SK-N-SH treated with all-trans-retinoic acid at 6 μM for 48 hours (cell line): Measurements from ENCODE around the gene ARHGEF4.

ENCODE experiments used
- GLIS3 ChIP-seq: fragments of 250-450 bp; sonication (Bioruptor Pico); IDR thresholded peaks from 2 replicates; pipeline ENCODE4 v1.5.0; 2020; ENCODE audit warnings: mild to moderate bottlenecking, moderate library complexity
- ZFP30 ChIP-seq: fragments of 450-650 bp; formaldehyde crosslinking; IDR thresholded peaks from 2 replicates; pipeline ENCODE4 v1.5.0; 2022; ENCODE audit warnings: mild to moderate bottlenecking, moderate library complexity
- TF ChIP-seq, protein P1 (sequence below): fragments of 250-450 bp; sonication (Bioruptor Pico); IDR thresholded peaks from 2 replicates; pipeline ENCODE4 v1.5.0; 2020; ENCODE audit warnings: mild to moderate bottlenecking, moderate library complexity
- TF ChIP-seq, protein P2 (sequence below): fragments of 250-450 bp; sonication (Bioruptor Pico); IDR thresholded peaks from 2 replicates; pipeline ENCODE4 v1.5.1; 2020; ENCODE audit warnings: low read depth, mild to moderate bottlenecking, moderate library complexity

DNA sequence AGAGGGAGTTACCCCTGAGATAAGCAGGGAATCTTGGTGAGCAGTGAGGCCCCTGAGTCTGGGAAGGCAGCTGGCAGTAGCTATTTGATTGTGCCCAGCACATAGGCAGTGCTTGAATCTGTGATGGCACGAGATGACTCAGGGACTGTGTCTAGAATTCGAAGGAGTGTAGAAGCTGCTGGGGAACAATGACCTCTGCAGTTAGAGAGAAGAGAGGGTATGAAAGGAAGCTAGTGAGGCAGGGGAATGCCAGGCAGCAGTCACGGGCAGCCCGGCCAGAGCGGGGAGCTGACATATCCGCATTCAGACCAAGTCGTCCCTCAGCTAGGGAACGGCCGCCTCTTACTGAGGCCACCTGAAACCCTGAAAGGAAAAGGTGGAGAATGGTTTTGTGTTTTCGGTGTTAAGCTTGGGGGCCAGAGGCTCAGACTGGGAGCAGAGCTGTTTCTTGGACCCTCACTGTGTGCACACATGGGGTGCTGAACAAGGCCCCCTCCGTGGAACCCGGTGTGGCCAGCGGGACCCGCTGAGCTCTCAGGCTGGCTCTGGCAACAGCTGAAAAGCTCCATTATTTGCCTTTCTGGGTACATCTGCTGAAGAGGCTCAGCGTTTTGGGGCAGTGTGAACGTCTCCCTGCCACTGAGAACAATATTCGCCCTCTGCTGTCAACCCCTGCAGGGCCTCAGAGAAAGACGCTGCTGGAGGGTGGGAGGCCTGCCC is 32.9 kb downstream of the ARHGEF4 start:
- TF ChIP-seq ZFP30 (CRISPR knock-in tag) (no peak), GLIS3 (CRISPR knock-in tag) (no peak)
- TF ChIP-seq, protein P1, sequence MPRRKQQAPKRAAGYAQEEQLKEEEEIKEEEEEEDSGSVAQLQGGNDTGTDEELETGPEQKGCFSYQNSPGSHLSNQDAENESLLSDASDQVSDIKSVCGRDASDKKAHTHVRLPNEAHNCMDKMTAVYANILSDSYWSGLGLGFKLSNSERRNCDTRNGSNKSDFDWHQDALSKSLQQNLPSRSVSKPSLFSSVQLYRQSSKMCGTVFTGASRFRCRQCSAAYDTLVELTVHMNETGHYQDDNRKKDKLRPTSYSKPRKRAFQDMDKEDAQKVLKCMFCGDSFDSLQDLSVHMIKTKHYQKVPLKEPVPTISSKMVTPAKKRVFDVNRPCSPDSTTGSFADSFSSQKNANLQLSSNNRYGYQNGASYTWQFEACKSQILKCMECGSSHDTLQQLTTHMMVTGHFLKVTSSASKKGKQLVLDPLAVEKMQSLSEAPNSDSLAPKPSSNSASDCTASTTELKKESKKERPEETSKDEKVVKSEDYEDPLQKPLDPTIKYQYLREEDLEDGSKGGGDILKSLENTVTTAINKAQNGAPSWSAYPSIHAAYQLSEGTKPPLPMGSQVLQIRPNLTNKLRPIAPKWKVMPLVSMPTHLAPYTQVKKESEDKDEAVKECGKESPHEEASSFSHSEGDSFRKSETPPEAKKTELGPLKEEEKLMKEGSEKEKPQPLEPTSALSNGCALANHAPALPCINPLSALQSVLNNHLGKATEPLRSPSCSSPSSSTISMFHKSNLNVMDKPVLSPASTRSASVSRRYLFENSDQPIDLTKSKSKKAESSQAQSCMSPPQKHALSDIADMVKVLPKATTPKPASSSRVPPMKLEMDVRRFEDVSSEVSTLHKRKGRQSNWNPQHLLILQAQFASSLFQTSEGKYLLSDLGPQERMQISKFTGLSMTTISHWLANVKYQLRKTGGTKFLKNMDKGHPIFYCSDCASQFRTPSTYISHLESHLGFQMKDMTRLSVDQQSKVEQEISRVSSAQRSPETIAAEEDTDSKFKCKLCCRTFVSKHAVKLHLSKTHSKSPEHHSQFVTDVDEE (CRISPR knock-in tag), result no peak
- TF ChIP-seq, protein P2, sequence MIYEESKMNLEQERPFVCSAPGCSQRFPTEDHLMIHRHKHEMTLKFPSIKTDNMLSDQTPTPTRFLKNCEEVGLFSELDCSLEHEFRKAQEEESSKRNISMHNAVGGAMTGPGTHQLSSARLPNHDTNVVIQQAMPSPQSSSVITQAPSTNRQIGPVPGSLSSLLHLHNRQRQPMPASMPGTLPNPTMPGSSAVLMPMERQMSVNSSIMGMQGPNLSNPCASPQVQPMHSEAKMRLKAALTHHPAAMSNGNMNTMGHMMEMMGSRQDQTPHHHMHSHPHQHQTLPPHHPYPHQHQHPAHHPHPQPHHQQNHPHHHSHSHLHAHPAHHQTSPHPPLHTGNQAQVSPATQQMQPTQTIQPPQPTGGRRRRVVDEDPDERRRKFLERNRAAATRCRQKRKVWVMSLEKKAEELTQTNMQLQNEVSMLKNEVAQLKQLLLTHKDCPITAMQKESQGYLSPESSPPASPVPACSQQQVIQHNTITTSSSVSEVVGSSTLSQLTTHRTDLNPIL (CRISPR knock-in tag), result no peak
